GM19324 (cell line): Measurements from ENCODE around the gene DRAP1.
A peak's percentile ranks its signal among the peaks of the same experiment; 100 is the strongest.

Experiments
- ATAC-seq: cut with Tn5 transposase; IDR thresholded peaks from one replicate; pipeline ENCODE4 v1.9.1; 2021; ENCODE audit warnings: mild to moderate bottlenecking, moderate library complexity; ENCODE audit not compliant: unreplicated experiment, low FRiP score

The DRAP1 gene

DNA sequence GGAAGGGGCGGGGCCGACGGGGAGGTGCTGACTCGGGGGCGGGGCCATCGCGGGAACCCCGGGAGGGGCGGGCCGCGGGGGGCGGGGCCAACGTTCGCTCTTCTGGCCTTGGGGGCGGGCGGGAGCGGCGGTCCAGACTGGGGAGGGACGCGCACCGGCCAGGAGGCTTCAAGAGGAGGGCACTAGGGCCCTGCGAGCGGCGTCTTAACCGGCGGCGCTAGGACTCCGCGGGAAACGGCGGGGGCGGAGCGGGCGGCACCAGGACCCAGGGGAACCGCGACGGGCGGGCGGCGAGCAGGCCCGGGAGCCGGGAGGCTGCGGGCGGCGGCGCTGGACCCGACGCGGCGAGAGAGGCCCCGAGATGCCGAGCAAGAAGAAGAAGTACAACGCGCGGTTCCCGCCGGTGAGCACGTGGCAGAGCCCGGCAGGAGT lies at the start of gene DRAP1:
TSS of gene DRAP1 (plus strand) at position 286 of the 432 bp plus-strand sequence. CDS start at position 362, 76 bp downstream.
- ATAC-seq, result peak; percentile 86

DNA sequence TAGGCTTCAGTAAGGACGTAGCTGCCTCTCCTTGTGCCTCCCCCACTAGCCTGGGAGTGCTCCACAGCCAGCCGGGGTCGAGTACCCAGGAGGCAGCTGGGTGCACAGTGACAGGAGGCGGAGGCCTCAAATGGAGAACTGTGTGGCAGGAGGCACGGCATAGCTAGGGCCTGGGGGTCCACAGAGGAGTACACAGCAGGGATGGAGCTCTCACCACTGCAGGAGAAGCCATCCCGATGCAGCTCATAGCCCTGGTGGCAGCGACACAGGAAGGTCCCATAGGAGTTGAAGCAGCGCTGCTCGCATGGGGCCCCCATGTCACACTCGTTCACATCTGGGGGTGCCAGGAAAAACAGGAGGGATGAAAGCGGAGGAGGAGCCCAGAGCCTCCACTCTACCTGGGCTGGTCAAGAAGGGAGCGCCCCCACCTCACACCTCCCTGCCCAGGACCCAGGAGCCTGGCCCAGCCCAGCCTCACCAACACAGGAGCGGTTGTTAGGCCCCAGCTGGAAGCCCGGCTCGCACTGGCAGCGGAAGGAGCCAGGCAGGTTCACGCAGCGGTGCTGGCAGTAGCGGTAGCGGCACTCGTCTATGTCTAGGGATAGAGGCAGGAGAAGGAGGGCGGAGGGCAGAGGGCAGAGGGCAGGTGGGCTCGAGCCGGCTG lies 49.5 kb upstream of the DRAP1 start:
- no peak for ATAC-seq

- ATAC-seq, result no peak
These were observed 48.9 kb upstream of the DRAP1 start for GRCh38 chr11:65870307-65870658.

DNA sequence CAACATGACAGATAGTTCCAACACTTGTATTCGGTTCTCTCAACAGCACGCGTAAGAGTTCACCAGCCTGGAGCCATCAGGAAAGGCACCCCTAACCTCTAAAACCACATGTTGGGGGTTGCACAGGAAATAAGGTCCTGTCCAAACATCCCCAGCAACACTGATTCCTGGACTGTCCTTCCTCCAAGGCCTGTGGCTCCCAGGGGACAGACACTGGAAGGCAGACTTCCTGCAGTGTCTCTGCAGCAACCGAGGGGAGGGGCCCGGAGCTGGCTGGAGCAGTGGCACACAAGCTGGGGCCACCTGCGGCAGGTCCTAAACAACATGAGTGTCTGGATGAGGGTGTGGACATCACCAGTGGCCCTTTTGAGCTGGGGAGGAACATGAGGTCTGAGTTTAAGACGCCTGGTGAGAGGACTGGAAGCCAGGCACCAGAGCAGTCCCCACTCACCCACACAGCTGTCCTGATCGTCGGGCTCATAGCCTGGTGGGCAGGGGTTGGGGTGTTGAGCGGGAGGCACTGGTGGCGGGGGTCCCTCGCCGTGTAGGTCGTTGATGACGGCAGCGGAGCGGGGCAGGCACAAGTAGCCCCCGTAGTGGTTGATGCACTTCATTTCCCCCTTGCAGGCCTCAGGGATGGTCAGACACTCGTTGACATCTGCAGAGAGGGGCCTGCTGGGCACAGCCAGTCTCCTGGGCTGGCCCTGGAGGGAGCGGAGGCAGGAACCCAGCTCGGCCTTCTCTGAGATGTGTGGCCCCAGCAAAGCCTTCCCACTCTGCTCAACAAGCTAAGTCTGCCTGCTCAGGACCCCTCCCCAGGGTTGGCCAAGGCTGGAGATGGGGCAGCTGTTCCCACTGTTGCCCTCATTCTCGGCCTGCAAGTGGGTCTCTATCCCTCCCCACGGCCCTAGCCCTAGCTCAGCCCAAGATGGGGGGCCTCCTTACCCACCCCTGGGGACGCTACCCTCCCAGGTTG lies 48.2 kb upstream of the DRAP1 start:
- ATAC-seq, result no peak

DNA sequence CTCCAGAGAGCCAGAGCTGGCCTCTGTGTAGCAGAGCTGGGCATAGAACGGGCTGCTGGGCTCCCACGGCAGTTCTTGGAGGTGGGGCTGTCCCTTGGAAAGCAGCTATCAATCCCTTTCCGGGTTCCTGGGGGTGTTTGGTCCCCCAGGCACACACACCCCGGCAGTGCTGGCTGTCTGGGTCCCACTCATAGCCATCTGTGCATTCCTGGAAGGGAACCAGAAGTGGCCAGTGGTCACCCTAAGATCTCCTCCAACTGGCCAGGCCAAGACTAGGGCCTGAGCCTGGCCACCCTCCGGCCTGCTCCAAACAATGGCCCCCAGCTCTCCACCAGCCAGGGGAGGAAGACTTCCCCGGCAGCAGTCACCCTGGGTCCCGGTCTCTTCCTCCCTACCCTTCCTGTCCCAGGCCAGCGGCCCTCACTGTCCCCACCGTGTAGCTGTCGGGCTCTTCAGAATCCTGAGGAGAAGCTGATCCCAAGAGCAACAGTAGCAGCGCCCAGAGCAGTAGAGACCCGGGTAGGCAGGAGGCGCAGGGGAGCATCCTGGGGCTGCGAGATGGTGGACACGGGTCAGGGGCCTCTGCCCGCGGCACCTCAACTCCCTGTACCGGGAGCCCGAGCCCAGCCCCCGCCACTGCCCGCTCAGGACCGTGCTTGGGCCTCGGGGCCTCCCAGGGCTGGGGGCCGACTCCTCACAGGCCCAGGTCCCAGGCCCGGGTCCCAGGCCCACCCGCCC lies 47.2 kb upstream of the DRAP1 start:
- no peak for ATAC-seq

- ATAC-seq, result no peak
These were observed 46.5 kb upstream of the DRAP1 start, which contains the start of gene EFEMP2 for GRCh38 chr11:65872586-65873317. Gene EFEMP2, minus strand, starts transcription at chr11:65872800. Its CDS starts 446 bp downstream, at chr11:65872354.

DNA sequence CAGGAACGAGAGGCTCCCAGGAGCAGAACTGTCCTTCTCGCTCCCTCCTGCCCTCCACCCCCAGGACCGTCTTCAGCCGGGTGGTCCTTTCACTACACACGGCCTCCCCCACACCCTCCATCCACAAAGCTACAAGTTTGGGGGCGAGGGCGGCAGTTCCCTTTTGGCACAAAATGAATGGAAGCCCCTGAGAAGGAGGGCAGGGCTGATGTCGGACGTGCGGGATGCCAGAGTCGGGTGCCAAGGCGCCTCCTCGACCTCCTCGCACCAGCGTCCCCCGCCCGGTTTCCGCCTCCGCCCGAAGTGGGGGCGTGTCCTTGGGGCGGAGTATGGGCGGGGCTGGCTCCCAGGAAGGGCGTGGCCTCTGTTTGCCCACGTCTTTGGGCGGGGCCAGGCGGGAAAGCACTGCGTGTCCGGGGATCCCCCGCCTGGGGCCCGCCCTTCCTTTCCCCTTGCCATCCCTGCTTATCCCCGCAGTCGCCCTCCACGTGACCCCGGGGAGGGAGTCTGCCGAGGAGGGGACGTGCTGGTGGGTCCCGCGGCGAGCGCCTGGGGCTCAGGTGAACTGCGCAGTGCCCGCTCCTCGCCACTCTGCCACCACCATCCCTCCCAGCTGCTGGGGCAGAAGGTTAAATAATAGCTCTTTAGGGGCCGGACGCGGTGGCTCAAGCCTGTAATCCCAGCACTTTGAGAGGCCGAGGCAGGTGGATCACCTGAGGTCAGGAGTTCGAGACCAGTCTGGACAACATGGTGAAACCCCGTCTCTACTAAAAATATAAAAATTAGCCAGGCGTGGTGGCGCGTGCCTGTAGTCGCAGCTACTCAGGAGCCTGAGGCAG lies 45.7 kb upstream of the DRAP1 start:
- ATAC-seq, result peak; percentile 81

- no peak for ATAC-seq
These were observed 39.6 kb upstream of the DRAP1 start, which contains the start of gene CTSW for GRCh38 chr11:65879617-65880016. Gene CTSW, plus strand, starts transcription at chr11:65879837. Its CDS starts 18 bp downstream, at chr11:65879855.

DNA sequence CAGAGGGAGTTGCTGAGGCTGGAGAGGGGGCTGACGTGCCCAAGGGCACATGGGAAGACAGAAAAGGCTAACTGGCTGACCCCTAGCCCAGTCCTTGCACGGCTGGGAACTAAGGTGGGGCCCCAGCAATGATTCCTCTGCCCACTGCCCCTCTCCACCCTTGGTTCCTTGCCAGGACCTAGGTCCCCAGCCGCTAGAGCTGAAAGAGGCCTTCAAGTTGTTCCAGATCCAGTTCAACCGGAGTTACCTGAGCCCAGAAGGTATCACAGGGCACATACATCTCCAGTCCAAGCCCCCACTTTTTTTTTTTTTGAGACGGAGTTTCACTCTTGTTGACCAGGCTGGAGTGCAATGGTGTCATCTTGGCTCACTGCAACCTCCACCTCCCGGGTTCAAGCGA lies 39.2 kb upstream of the DRAP1 start:
- ATAC-seq, result no peak

DNA sequence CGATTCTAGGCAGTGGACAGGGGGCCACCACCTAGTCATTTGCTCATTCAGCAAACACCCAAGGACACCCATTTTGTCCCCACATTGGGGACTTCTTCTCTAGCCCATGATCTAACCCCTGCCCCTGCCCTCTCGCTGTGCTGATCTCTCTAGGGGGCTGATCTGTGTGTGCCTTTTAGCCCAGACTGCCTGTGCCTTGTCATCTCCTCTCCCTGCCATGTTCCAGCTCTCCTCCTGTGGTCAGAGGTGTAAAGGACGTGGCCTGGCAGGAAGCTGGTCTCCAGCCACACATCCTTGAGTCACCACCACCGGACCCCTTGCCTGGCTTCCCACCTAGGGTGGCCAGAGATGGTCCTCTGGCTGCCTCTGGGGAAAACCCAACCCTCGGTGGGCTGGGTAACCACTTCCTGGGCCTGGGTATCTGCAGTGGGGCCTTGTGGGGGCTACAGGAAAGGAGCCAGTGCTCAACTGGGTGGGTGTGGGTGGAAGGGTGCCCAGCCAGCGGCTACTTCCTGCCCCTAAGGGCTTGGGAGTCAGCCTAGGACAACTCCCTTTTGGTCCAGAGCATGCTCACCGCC lies 38.3 kb upstream of the DRAP1 start:
- no peak for ATAC-seq

DNA sequence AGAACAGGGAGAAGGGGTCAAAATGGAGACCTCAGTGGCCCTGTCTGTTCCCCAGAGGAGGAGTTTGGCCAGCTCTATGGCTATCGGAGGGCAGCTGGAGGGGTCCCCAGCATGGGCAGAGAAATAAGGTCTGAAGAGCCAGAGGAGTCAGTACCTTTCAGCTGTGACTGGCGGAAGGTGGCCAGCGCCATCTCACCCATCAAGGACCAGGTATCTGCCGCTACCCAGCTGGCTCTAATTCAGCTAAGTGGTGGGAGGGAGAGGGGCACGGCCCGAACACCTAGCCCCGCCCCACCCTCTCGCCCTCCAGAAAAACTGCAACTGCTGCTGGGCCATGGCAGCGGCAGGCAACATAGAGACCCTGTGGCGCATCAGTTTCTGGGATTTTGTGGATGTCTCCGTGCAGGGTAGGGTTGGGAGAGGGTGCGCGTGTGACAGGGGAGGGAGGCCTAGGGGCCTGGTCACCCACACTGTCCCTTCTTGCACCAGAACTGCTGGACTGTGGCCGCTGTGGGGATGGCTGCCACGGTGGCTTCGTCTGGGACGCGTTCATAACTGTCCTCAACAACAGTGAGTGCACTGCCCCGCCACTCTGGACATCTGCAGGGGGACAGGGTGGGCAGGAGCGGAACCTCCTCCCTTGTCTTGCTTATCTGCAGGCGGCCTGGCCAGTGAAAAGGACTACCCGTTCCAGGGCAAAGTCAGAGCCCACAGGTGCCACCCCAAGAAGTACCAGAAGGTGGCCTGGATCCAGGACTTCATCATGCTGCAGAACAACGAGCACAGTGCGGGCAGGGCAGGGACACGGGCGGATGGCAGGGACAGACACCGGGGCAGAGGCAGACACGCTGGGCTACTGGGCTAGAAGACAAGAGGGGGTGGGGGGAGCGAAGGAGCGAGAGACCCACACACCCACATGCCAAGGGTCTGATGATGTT lies 36.8 kb upstream of the DRAP1 start:
- ATAC-seq, result no peak

DNA sequence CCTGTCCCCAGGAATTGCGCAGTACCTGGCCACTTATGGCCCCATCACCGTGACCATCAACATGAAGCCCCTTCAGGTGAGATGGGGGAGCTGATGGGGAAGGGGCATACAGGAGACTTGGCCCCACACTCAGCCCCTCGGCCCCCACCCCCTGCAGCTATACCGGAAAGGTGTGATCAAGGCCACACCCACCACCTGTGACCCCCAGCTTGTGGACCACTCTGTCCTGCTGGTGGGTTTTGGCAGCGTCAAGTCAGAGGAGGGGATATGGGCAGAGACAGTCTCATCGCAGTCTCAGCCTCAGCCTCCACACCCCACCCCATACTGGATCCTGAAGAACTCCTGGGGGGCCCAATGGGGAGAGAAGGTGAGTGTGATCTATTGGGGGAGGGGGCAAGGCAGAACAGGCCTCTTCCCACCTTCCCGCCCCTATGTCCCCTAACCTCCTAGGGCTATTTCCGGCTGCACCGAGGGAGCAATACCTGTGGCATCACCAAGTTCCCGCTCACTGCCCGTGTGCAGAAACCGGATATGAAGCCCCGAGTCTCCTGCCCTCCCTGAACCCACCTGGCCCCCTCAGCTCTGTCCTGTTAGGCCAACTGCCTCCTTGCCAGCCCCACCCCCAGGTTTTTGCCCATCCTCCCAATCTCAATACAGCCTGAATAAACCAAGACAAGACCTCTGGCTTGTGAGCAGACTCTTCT lies 36.0 kb upstream of the DRAP1 start:
- ATAC-seq, result no peak

- ATAC-seq, result no peak
These were observed 35.2 kb upstream of the DRAP1 start for GRCh38 chr11:65883786-65884715.

- ATAC-seq, result no peak
These were observed 34.5 kb upstream of the DRAP1 start for GRCh38 chr11:65884716-65885092.

- ATAC-seq, result no peak
These were observed 34.0 kb upstream of the DRAP1 start for GRCh38 chr11:65885231-65885630.
